ENCODE measurements around the gene SCN5A.

- TF ChIP-seq, protein P1, sequence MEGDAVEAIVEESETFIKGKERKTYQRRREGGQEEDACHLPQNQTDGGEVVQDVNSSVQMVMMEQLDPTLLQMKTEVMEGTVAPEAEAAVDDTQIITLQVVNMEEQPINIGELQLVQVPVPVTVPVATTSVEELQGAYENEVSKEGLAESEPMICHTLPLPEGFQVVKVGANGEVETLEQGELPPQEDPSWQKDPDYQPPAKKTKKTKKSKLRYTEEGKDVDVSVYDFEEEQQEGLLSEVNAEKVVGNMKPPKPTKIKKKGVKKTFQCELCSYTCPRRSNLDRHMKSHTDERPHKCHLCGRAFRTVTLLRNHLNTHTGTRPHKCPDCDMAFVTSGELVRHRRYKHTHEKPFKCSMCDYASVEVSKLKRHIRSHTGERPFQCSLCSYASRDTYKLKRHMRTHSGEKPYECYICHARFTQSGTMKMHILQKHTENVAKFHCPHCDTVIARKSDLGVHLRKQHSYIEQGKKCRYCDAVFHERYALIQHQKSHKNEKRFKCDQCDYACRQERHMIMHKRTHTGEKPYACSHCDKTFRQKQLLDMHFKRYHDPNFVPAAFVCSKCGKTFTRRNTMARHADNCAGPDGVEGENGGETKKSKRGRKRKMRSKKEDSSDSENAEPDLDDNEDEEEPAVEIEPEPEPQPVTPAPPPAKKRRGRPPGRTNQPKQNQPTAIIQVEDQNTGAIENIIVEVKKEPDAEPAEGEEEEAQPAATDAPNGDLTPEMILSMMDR (IDR thresholded peaks at IDR 0.05), result no peak
- TF ChIP-seq ZNF121 (CRISPR knock-in tag; IDR thresholded peaks at IDR 0.05), result no peak
- no peak for TF ChIP-seq ETV6 (CRISPR knock-in tag; IDR thresholded peaks at IDR 0.05)
- TF ChIP-seq ESRRA (CRISPR knock-in tag; IDR thresholded peaks at IDR 0.05; ENCODE audit: borderline replicate concordance), result no peak
- TF ChIP-seq USF1 (CRISPR knock-in tag; IDR thresholded peaks at IDR 0.05), result no peak
- TF ChIP-seq, protein P2, sequence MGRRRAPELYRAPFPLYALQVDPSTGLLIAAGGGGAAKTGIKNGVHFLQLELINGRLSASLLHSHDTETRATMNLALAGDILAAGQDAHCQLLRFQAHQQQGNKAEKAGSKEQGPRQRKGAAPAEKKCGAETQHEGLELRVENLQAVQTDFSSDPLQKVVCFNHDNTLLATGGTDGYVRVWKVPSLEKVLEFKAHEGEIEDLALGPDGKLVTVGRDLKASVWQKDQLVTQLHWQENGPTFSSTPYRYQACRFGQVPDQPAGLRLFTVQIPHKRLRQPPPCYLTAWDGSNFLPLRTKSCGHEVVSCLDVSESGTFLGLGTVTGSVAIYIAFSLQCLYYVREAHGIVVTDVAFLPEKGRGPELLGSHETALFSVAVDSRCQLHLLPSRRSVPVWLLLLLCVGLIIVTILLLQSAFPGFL (CRISPR knock-in tag; IDR thresholded peaks at IDR 0.05; ENCODE audit: borderline replicate concordance), result no peak
- no peak for TF ChIP-seq TEAD4 (CRISPR knock-in tag; IDR thresholded peaks at IDR 0.05)
- no peak for TF ChIP-seq NR2C2 (CRISPR knock-in tag; IDR thresholded peaks at IDR 0.05)
Observed at GRCh38 chr3:38536671-38537070, 112.8 kb downstream of the SCN5A start.

All from WTC11 (cell line).